GM13977 (cell line): ENCODE measurements around the gene FBXL7.

Experiments used
- DNase-seq: peaks from one replicate; pipeline ENCODE4 v3.0.0; 2012; ENCODE audit warnings: low spot score
- CTCF ChIP-seq: IDR thresholded peaks from 2 replicates; pipeline ENCODE4 v1.5.1; 2012; ENCODE audit warnings: mild to moderate bottlenecking, control low read depth; ENCODE audit not compliant: insufficient read depth; ENCODE audit errors: extremely low read depth, missing control alignments
- in situ Hi-C: fragments of 300-500 bp; cut with MboI; formaldehyde crosslinking; loops from one replicate; pipeline ENCODE4 v1.12.0; 2022; ENCODE audit warnings: low sequenced_read_pairs, low pct_unique_long_range_greater_than_20kb, mixed read lengths, inconsistent platforms; ENCODE audit not compliant: unreplicated experiment

FBXL7 gene

GRCh38 chr5:15639288-15639687, 139.3 kb downstream of the FBXL7 start:
- no peak for DNase-seq
- TF ChIP-seq CTCF: no peak
- in situ Hi-C loops: no loop called here

- in situ Hi-C loops: no loop called here
- TF ChIP-seq CTCF: no peak
- DNase-seq: no peak
Measured at GRCh38 chr5:15640116-15640515, 140.1 kb downstream of the FBXL7 start.

- no peak for TF ChIP-seq CTCF
- in situ Hi-C loops: no loop called here
- no peak for DNase-seq
Measured at GRCh38 chr5:15643731-15644130, 143.8 kb downstream of the FBXL7 start.

DNA sequence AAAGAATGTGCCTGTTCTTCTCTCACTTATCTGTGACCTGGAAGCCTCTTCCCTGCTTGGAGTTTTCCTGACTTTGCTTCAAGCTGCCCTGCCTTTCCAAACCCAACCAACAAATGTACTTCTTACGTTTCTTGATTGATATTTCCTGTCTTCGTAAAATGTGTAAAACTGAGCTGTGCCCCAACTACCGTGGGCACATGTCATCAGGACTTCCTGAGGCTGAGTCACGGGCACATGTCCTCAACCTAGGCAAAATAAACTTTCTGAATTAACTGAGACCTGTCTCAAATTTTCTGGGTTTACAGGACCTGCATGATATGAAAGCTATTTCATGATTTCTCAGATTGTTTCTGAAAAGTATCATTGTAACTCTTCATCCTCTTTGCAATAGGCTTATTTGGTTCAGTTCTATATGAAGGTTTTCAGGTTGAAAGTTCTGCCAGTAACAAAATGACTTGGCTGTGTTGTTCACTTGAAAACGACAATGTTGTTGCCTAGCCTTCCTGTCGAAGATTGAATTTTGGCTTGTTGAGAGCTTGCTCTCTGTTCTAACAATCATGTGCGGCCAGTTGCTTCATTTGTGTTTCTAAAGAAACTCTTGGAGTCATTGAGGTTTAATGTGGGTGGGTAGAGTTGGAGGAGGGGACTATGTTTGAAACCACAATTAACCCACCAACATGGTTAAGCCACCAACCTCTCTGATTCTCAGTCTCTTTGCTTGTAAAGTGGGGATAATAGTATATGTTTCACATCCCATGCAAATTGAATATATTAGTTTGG, 145.6 kb downstream of the FBXL7 start:
- no peak for DNase-seq
- in situ Hi-C loops: no loop called here
- no peak for TF ChIP-seq CTCF

DNA sequence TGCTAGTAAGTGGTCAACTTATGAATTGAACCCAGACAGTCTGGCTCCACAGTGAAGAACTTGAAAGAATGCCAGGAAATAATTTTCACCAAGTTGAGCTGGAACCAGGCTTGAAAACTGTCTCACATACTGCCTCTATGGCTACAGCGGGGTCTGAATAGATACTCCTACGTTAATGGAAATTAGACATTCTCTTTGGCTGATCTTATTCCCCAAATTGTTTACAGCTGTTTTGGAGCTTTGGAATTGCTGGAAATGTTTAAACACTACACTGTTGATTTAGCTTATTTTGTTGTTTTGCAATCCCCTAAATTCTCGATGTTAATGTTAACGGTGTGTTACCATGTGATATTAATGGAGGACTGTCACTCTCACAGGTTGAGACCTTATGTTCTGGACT, 146.4 kb downstream of the FBXL7 start:
- in situ Hi-C loops: no loop called here
- DNase-seq: no peak
- no peak for TF ChIP-seq CTCF

- DNase-seq: no peak
- in situ Hi-C loops: no loop called here
- TF ChIP-seq CTCF: no peak
Measured at GRCh38 chr5:15647251-15647650, 147.3 kb downstream of the FBXL7 start.
